HG03064 (cell line): Measurements from ENCODE around the gene MAP7.
"Not testable (repeated sequence)": the region's sequence is repeated elsewhere in the genome, so short reads cannot be mapped to it uniquely, and the experiment has no call there.

ENCODE experiments used
- ATAC-seq: cut with Tn5 transposase; IDR thresholded peaks from one replicate; pipeline ENCODE4 v1.9.1; 2021; ENCODE audit warnings: low read depth; ENCODE audit not compliant: unreplicated experiment

The MAP7 gene

DNA sequence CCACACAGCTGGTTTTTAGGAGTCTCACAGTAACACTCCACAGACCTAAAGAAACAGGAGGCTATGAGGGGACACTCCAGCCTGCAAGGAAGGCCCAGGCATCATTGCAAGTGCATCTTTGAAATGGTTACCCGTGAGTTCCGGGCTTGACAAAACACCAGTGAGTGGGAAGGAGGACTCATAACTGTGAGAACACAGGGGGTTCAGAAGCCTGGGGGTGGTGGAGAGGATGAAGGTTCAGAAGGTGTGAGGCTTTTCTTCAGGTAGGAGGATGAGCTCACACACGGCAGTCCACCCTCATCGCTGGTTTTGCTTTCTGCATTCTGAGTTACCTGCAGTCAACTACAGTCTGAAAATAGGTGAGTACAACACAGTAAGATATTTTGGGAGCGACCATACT is 39.9 kb downstream of the MAP7 start:
- no peak for ATAC-seq

DNA sequence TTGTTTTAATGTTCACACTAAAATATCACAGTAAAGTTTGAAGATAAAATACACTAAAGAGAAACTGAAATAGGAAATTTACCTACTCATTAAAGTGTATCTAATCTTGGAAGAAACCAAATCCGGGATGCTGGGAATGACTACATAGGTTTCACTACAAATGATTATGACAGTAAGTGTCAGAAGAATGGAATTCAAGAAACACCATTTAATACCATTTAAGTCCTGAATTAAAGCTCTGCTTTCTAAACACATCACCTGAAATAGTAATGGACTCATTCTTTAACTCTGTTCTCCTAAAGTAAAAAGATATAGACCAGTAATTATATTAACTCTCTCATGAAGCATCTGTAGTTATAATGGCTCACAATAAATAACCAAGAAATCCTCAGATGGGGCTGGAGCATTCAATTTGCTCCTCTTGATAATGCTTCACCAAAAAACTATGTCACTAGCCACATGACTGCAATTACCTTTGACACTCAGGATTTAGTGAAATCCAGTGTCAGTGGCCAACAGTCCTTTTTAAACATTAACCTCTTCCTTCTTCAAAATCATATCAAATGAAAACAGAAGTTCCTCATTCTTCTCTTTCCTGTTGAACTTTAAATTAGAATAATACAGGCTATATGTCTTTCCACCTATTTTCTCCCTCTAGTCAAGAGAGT is 41.4 kb downstream of the MAP7 start:
- no peak for ATAC-seq

DNA sequence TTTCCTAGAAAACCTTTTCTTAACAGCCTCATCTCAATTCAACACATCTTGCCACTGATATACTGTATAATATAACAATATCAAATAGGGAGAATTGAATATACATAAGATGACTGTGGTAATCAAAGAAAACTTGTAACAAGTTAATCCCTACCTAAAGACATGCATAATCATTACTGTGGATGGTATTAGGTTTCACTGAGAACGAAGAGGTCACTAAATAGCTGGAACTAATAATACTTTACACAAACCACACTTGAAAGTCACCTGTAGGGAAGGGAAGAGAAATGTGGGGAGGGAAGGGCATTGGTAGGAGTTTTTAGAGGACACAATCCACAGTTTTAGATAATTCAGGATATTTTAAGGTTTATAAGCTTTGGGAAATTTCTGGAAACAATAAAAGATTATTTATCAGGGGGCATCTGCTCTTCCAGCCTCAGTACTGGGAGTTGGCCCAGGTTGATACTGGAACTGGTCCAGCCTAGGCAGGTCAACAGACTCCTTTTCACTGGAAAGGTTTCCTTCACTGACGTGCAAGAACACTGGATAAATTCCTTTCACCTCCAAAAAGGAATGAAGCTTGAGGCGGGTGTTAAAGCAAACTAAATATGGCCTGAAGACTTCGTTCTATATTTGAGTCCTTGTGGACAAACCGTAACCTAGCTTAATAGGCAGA is 44.0 kb downstream of the MAP7 start:
- ATAC-seq = no peak

DNA sequence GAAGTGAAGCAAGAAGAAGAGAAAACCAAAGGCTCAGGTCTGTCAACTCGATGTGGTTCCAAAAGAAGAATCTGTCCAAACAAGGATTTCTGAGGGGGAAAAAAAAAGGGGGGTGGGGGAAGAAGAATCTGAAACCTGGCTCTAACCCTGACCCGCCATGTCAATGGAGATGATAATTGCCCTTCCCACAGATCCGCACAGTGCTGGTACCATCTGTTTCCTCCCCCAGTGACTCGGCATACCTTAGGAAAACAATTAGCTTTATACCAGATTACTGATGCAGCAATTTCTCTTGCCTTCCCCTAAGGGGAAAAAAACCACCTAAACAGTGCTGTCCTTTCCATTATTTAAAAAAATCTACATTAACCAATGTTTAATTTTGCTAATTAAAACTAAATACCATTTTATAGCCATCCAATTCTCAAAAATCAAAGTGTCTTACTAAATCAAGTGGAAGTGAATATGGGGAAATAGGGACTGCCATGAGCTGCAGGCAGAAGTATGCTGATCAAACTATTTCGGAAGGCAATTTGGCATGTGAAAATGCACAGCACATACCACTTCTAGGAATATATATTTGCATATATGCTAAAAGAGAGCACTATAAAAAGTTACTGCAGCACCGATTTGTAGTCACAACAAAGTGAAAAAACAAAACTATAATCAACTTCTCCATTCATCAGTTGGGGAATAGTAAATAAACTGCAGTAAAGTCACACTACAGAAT is 46.8 kb downstream of the MAP7 start:
- no peak for ATAC-seq

DNA sequence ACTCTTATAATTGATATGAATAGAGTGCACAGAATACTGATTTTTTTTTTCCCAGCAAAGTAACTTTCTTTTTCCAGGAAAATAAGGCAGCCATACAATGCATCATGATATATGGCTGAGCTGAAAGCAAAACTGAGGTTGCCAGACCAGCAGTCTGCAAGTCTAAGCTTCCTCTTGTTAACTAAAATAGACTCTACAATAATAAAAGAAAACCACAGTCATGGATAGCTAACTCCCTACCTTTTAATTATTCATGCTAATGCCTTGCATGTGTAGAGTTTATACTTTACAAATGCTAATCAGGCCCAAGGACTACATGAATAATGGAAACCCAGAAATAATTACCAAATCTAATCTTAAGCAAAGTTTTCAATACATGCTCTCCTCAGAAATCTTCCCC is 47.4 kb downstream of the MAP7 start:
- ATAC-seq = no peak

GRCh38 chr6:136501514-136501913 is 48.7 kb downstream of the MAP7 start:
- ATAC-seq = no peak

GRCh38 chr6:136501096-136501495 is 49.1 kb downstream of the MAP7 start:
- ATAC-seq = no peak

GRCh38 chr6:136500414-136500813 is 49.8 kb downstream of the MAP7 start:
- no peak for ATAC-seq

DNA sequence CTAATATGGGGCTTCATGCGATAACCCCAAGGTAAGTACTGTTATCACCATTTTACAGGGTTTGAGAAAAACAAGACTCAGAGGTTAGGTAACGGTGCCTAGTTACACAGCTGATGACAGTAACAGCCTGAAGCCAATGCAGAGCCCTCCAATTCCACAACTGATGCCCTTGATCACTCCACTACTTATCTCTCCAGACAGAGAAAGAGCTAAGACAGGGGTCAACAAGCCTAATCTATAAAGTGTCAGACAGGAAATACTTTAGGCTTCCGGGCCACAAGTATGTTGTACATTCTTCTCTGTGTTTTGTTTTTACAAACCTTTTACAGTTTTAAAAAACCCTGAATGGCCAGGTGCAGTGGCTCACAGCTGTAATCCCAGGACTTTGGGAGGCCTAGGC is 50.9 kb downstream of the MAP7 start:
- ATAC-seq = no peak

GRCh38 chr6:136496449-136496848 is 53.8 kb downstream of the MAP7 start:
- ATAC-seq = not testable (repeated sequence)

GRCh38 chr6:136494710-136495109 is 55.5 kb downstream of the MAP7 start:
- ATAC-seq = no peak

GRCh38 chr6:136494059-136494458 is 56.2 kb downstream of the MAP7 start:
- no peak for ATAC-seq

- no peak for ATAC-seq
Observed at GRCh38 chr6:136492409-136492808, 57.8 kb downstream of the MAP7 start.

GRCh38 chr6:136491754-136492153 is 58.5 kb downstream of the MAP7 start:
- ATAC-seq = no peak

GRCh38 chr6:136491251-136491650 is 59.0 kb downstream of the MAP7 start:
- ATAC-seq = no peak

GRCh38 chr6:136489689-136490033 is 60.6 kb downstream of the MAP7 start:
- not testable (repeated sequence) for ATAC-seq

DNA sequence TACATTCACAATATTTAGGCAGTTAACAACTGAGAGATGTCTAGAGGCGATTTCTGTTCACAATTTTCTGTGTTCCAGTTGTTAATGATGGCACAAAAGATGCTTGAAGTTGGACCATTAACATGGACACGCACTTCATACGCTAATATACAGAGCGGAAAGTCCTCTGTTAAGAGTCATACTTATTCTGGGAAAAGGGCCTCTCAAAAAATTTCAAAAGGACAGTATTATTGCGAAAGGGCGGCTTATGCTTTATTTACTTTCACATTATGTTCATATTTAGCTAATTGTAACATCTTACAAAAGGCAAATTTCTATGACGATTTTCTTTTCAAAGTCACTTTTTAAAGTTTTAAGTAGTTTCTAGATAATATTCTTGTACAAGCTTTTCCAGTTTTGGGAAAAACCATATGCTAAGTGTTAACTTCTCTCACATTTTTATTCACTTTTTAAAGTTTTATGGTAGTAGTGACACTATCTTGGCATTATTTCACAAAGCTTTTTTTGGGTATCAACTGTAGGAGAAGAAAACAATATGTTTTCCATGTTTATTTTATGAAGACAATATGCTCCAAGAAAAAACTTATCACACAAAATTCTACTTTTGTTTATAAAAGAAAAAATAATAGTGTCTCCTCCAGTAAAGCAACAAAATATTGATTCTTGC is 62.3 kb downstream of the MAP7 start:
- ATAC-seq = no peak

DNA sequence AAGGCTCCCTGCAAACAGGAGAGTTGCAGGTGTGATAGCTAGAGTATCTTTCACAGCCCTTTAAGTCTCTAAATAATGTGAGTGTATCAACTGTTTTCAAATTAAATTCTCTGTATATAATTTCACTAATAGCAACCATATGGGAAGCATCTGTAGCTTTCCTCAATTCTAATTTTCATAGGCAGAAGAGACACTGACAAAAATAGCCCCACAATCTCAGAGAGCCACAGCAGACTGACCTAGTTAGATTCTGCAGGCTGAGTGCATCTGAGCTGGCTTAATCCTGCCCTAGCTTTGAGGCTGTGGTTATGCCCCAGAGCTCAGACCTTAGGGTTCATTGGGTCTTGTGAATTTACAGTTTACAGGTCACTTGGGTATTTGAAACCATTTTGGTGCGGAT is 63.9 kb downstream of the MAP7 start:
- no peak for ATAC-seq

DNA sequence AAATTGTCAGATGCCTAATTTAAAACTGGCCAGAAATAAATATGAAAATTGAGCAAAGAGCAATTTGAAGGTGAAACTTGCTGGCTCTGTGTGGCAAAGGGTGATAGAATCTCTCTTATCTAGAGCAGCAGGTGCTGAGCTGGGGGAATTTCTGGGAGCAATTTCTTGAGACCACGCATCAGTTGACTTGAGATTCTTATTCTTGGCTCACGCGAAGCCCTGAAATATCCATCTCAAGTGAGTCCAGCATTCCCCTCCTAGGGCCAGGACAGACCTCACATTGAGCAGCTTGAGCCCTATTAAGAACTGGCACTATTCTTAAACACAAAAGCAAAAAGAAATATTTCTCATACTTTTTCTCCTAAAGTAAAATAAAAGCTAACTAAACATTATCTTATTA is 66.3 kb downstream of the MAP7 start:
- ATAC-seq = no peak

GRCh38 chr6:136483005-136483404 is 67.2 kb downstream of the MAP7 start:
- not testable (repeated sequence) for ATAC-seq

DNA sequence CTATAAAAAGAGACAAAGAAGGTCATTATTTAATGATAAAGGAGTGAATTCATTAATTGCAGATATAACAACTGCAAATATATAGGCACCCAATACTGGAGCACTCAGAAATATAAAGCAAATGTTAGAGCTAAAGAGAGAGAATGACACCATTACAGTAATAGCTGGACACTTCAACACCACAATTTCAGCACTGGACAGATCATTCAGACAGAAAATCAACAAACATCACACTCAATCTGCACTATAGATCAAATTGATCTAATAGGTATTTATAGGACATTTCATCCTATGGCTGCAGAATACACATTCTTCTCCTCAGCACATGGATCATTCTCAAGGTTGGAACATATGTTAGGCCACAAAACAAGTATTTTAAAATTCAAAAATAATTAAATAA is 72.7 kb downstream of the MAP7 start:
- ATAC-seq = no peak
